Endothelial cell of hepatic sinusoid (primary cell): Measurements from ENCODE around the gene RND3.

Experiments
- in situ Hi-C: cut with HindIII; loops from 2 replicates; pipeline ENCODE4 v1.10.0; 2017; ENCODE audit warnings: low sequenced_read_pairs

Gene RND3

GRCh38 chr2:150445398-150445797, 42.1 kb downstream of the RND3 start:
- in situ Hi-C loops: no loop called here

- in situ Hi-C loops: no loop called here
Observed at GRCh38 chr2:150442484-150442883, 45.0 kb downstream of the RND3 start.

- in situ Hi-C loops: no loop called here
Observed at GRCh38 chr2:150441784-150442183, 45.7 kb downstream of the RND3 start.

- in situ Hi-C loops: no loop called here
Observed at GRCh38 chr2:150441226-150441625, 46.2 kb downstream of the RND3 start.

DNA sequence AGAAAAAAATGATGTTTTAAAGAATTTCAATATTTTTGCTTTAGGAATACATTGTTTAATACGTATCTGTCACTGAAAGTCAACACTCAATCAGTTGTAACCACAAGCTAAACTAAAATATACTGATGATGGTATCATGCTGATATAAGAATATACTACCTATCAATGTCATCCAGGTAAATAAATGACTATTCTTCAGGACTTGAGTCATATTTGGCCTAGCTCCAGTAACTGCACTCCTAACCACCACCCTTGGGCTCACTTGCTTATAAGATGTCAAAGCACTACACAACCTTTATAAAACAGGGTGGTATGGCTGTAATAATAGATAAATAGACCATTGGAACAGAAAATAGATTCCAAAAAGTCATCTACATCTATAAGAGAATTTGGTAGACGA, 48.8 kb downstream of the RND3 start:
- in situ Hi-C loops: no loop called here

DNA sequence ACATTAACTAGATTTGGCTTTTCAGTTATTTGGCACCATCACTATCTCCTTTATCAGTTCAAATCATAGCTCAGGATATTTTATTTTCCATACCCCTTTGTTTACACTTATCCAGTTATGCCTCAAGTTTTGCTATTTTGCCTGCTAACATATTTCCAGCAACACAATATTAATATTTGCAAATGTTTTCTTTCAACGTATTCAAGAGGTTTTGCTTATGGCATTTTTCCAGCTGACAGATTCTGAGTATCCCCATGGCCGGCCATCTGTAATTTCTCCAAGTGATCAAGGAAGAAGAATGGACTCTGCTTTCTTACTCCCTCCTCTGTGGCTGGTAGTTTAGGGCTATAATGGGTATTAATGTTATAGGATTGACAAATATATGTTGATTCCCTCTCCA, 49.4 kb downstream of the RND3 start:
- in situ Hi-C loops: no loop called here

- in situ Hi-C loops: no loop called here
Observed at GRCh38 chr2:150432312-150432625, 55.2 kb downstream of the RND3 start.

- in situ Hi-C loops: no loop called here
Observed at GRCh38 chr2:150431561-150432311, 55.7 kb downstream of the RND3 start.

- in situ Hi-C loops: no loop called here
Observed at GRCh38 chr2:150429384-150429961, 58.0 kb downstream of the RND3 start.

GRCh38 chr2:150428641-150429040, 58.8 kb downstream of the RND3 start:
- in situ Hi-C loops: no loop called here

DNA sequence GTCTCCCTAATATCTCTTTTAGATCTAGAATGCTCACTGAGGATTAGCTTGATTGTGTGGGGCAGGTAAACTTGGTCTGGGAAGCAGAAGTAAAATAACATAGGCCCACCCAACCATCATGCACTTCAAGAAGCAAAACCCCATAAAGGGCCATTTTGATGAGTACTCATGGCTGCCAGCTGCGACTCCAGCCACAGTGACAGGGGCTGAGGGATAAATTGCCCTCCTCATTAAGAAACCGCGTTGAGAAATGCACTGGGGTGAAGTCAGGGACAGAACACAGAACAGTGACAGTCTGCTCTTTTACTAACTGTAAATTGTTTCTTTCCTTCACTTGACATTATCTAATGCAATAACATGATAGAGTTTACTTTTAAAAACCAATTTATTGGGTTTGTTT, 60.2 kb downstream of the RND3 start:
- in situ Hi-C loops: no loop called here

GRCh38 chr2:150426724-150427123, 60.7 kb downstream of the RND3 start:
- in situ Hi-C loops: no loop called here

DNA sequence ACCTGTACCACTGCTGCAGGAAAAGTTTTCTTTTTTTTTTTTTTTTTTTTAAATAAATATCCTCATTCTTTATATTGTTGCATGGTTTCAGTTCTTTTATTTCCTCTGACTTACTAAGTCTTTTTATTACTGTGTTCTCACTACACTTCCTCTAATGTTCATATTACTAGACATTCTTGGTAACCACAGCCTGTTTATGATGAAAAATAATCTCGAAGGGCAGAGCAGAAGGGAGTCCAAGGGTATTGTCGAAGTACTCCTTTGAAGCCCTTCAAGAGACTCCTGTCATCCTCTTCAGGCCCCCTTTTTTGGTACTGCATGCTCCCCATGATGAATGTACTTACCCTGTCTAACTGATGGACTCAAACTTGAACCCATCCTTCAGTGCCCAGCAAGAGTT, 61.2 kb downstream of the RND3 start:
- in situ Hi-C loops: no loop called here

DNA sequence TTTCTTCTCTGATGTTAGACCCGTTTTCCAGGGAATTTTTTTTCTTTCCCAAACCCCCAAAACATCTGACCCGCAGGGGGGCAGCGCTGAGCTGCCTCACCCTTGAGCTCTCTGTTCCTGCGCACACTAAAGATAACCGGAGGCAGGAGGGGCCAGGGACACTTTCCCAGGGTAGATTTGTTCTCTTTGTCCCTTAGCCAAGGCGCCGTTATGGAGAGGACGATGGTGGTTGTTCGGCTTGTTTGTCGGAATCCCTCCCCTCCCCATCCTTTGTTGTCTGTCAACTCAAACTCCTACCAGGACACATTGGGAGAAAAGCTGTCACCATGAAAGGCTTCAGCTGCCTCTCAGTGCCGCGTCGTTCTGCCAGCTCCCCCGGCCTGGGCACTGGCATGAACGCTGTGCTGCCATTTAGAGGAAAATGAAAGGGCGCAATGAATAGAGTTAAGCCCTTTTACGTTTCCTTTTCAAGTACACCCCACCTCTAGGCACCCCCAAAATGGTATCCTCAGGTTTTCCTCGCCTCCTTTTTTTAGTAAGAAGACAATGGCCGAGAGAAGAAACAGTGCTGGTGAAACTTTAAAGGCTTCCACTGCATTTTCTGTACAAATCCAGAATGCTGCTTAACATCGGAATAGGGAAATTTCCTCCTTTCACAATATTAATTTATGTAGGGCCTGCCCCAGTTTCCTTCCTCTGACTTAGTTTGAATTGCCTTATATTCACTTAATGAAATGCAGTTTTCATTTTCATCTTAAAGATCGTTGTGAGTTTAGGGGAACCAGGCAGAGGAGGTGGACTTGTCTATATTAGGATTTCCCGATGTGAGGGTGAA, 62.1 kb downstream of the RND3 start:
- in situ Hi-C loops: no loop called here

DNA sequence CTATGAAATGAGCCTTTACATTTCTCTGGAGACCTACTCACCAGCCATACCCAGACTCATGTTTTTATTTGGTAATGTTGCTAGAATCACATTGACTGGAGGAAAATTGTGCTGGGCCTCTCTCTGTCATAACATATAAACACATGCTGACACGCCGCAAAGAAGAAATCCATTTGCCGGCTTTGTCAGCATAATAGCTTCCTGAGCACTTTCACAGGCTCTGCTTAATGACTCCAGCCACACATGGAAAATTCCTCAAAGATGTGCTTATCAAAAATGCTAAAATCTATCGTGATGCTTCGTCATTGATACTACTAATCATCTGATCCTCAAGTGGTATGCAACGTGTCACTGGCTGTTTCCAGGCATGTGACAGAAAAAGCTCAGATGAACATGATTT, 63.1 kb downstream of the RND3 start:
- in situ Hi-C loops: no loop called here

DNA sequence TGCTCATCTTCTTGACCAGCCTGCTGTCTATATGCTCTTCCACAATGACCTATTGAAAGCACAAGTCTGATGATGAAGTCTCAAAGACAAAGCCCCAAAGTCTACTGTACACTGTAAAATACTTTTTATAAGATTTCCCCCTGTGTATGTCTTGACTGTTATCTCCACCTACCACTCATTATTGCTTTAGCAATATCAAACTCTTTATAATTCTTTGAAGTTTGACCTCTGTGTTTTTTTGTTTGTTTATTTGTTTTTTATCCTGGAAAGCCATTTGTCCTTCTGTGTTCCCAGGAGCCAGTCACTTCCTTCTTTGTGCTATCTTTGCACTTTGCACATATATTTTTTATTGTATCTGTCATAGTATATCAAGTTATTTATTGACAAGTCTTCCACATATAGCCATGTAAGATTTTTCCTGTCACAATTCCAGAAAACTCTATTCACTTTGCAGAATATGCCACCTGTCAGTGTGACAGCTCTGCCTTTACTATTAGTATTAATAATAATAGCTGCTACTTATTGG, 66.3 kb downstream of the RND3 start:
- in situ Hi-C loops: no loop called here

GRCh38 chr2:150418916-150419315, 68.6 kb downstream of the RND3 start:
- in situ Hi-C loops: no loop called here
